Measurements from ENCODE around the gene GSK3B.

GSK3B gene

DNA sequence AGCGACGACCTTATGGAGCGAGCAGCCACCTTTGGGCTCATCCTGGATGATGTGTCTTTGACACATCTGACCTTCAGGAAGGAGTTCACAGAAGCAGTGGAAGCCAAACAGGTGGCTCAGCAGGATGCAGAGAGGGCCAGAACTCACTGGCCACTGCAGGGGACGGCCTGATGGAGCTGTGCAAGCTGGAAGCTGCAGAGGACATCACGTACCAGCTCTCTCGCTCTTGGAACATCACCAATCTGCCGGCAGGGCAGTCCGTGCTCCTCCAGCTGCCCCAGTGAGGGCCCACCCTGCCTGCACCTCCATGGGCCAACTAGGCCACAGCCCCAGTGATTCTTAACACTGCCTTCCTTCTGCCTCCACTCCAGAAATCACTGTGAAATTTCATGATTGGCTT is 302.0 kb downstream of the GSK3B start:
- DNase-seq (no peak), ATAC-seq (no peak)
- peaks cover 4% of the 10 kb centered on the region for H3K27me3 Mint-ChIP-seq
- peaks cover 2% of the 10 kb centered on the region for H3K36me3 Mint-ChIP-seq (ENCODE audit: low read depth)
- no peak overlapping the region for H3K27ac Mint-ChIP-seq
- H3K4me1 Mint-ChIP-seq = no peaks in the 10 kb centered on the region
- H3K4me3 Mint-ChIP-seq = no peak overlapping the region
- no peaks in the 10 kb centered on the region for H3K9me3 Mint-ChIP-seq

DNA sequence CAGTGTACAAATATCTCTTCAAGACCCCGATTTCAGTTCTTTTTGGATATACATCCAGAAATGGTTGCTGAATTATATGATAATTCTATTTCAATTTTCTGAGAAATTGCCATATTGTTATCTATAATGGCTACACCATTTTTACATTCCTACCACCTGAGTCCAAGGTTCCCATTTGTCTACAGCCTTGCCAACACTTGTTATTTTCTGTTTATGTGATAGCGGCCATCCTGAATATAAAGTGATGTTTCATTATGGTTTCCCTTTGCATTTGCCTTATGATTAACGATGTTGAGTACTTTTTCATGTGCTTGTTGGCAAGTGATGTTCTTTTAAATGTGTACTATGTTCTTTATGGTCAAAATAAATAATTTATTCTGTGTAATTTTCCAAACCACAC is 303.9 kb downstream of the GSK3B start:
- Mint-ChIP-seq H3K4me3 (no peak overlapping the region), H3K36me3 (ENCODE audit: low read depth) (peaks cover 2% of the 10 kb centered on the region), H3K4me1 (no peaks in the 10 kb centered on the region), H3K9me3 (no peaks in the 10 kb centered on the region), H3K27ac (no peak overlapping the region), H3K27me3 (no peaks in the 10 kb centered on the region)
- DNase-seq (no peak), ATAC-seq (no peak)

DNA sequence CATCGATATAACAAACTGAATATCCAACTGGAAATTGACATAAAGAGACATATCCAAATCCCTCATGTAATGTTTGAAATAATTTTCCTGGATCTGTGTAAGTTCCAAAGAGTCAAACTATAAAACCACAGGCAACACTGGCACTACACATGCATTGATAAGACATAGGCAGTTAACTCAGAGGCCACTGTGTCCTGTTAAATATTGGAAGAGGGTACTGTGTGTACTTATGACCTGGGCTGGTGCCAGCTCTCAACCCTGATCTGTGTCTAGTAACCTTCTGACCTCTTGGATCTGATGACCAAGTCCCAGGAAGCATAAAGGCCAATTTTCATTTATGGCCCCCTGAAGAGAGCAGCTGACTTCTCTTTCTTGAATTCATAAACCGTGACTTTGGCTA is 307.8 kb downstream of the GSK3B start:
- no peak overlapping the region for H3K27ac Mint-ChIP-seq
- H3K4me3 Mint-ChIP-seq = no peak overlapping the region
- no peak for ATAC-seq
- H3K36me3 Mint-ChIP-seq (ENCODE audit: low read depth) = peaks cover 2% of the 10 kb centered on the region
- no peaks in the 10 kb centered on the region for H3K27me3 Mint-ChIP-seq
- no peaks in the 10 kb centered on the region for H3K9me3 Mint-ChIP-seq
- DNase-seq = no peak
- no peaks in the 10 kb centered on the region for H3K4me1 Mint-ChIP-seq

DNA sequence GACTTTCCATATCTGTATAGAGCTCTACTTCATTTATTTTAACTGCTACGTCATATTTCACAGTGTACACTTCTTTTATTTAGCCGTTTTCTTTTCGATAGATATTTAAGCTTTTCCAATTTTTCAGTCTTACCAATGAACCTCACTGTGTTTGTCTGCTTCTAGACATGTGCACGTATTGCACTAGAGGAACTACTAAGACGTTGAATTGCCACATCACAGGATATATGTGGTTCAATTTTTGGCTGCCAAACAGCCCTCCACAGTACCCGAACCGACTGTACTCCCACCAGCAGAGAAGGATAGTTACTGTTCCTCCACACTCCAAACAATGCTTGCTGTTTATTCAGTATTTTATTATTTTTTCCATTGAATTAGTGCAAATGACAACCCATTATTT is 310.4 kb downstream of the GSK3B start:
- H3K27ac Mint-ChIP-seq = no peak overlapping the region

DNA sequence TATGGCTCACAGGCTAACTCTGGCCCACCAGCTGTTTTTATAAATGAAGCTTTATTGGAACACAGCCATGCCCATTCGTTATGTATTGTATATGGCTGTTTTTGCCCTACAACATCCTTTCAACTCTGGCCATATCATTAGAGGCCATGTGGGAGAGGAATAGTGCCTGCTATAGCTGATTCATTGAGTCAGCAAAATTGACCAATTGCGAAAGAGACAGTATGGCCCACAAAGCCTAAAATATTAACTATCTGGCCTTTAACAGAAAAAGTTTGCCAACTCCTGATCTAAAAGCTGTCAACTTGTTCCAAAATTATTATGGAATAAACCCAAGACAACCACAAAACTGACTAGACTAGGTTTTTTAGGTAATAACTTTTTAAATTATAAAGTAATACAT is 311.0 kb downstream of the GSK3B start:
- H3K36me3 Mint-ChIP-seq (ENCODE audit: low read depth) = no peaks in the 10 kb centered on the region
- ATAC-seq = no peak

More for the DNA sequence above, 310.4 kb downstream of the GSK3B start:
- H3K27me3 Mint-ChIP-seq = no peaks in the 10 kb centered on the region
- ATAC-seq (no peak), DNase-seq (no peak)
- no peaks in the 10 kb centered on the region for H3K36me3 Mint-ChIP-seq (ENCODE audit: low read depth)
- no peaks in the 10 kb centered on the region for H3K9me3 Mint-ChIP-seq
- H3K4me1 Mint-ChIP-seq = peaks cover 5% of the 10 kb centered on the region
- no peak overlapping the region for H3K4me3 Mint-ChIP-seq

DNA sequence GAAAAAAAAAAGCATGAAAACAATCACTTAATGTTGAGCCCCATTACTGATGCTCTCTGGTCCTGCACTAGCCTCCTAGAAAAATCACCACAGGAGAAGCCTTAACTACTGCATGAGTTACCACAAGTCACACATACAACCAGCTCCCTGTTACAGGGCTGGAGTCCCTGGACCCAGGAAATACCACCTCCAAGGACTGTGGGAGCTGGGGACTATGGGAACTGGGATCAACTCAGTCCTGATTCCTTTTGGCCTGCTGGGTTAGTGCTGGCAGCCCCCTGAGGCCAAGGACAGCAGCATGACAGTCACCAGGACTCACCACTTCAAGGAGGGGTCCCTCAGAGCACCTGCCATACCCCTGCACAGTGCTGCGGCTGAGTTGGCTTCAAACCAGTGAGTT is 311.8 kb downstream of the GSK3B start:
- Mint-ChIP-seq H3K27ac (no peak overlapping the region), H3K4me3 (no peak overlapping the region), H3K27me3 (no peaks in the 10 kb centered on the region), H3K9me3 (no peaks in the 10 kb centered on the region), H3K4me1 (peaks cover 5% of the 10 kb centered on the region), H3K36me3 (ENCODE audit: low read depth) (no peaks in the 10 kb centered on the region)
- no peak for ATAC-seq
- DNase-seq = no peak

More for the DNA sequence above, 311.0 kb downstream of the GSK3B start:
- H3K27ac Mint-ChIP-seq = no peak overlapping the region
- peaks cover 5% of the 10 kb centered on the region for H3K4me1 Mint-ChIP-seq
- H3K9me3 Mint-ChIP-seq = no peaks in the 10 kb centered on the region
- no peaks in the 10 kb centered on the region for H3K27me3 Mint-ChIP-seq
- no peak overlapping the region for H3K4me3 Mint-ChIP-seq
- no peak for DNase-seq

GRCh38 chr3:119781330-119782198 is 312.7 kb downstream of the GSK3B start, which contains the start of gene NR1I2:
Gene NR1I2, plus strand, starts transcription at chr3:119782101.
- H3K27ac Mint-ChIP-seq = no peak within 1 kb of the TSS
- no peaks in the 10 kb centered on the region for H3K27me3 Mint-ChIP-seq
- no peak for DNase-seq
- no peaks in the 10 kb centered on the region for H3K36me3 Mint-ChIP-seq (ENCODE audit: low read depth)
- no peak for ATAC-seq
- no peak within 1 kb of the TSS for H3K4me3 Mint-ChIP-seq
- peaks cover 5% of the 10 kb centered on the region for H3K4me1 Mint-ChIP-seq
- peaks cover 1% of the 10 kb centered on the region for H3K9me3 Mint-ChIP-seq

GRCh38 chr3:119779731-119780383 is 314.4 kb downstream of the GSK3B start:
- peaks cover 5% of the 10 kb centered on the region for H3K4me1 Mint-ChIP-seq
- H3K36me3 Mint-ChIP-seq (ENCODE audit: low read depth) = no peaks in the 10 kb centered on the region
- DNase-seq (no peak), ATAC-seq (no peak)
- peaks cover 9% of the 10 kb centered on the region for H3K9me3 Mint-ChIP-seq
- no peak overlapping the region for H3K27ac Mint-ChIP-seq
- H3K4me3 Mint-ChIP-seq = no peak overlapping the region
- H3K27me3 Mint-ChIP-seq = no peaks in the 10 kb centered on the region

GRCh38 chr3:119778811-119779210 is 315.4 kb downstream of the GSK3B start:
- H3K4me1 Mint-ChIP-seq = peaks cover 5% of the 10 kb centered on the region
- no peaks in the 10 kb centered on the region for H3K36me3 Mint-ChIP-seq (ENCODE audit: low read depth)
- H3K4me3 Mint-ChIP-seq = no peak overlapping the region
- H3K27ac Mint-ChIP-seq = no peak overlapping the region
- no peaks in the 10 kb centered on the region for H3K27me3 Mint-ChIP-seq
- ATAC-seq = no peak
- no peak for DNase-seq
- peaks cover 9% of the 10 kb centered on the region for H3K9me3 Mint-ChIP-seq

DNA sequence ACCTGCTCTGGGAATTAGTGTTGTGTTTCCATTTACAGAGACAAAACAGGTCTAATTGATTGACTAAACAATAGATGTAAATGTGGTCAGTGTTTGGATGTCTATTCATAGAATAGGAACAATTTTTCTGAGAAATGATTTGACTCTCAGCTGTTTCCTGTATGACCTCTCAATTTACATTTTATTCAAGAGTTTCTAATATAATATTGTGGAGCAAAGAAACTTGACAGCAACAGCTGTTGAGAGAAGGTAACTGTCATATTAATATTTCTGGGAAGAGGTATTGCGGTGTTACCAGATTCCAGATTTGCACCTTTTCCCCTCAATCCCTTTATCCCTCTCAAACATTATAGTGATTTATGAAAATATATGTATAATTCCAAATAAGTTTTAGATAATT is 316.1 kb downstream of the GSK3B start:
- H3K27me3 Mint-ChIP-seq = no peaks in the 10 kb centered on the region
- H3K4me3 Mint-ChIP-seq = no peak overlapping the region
- no peak for DNase-seq
- H3K27ac Mint-ChIP-seq = no peak overlapping the region
- no peaks in the 10 kb centered on the region for H3K36me3 Mint-ChIP-seq (ENCODE audit: low read depth)
- H3K9me3 Mint-ChIP-seq = peaks cover 9% of the 10 kb centered on the region
- peaks cover 5% of the 10 kb centered on the region for H3K4me1 Mint-ChIP-seq
- ATAC-seq = no peak

DNA sequence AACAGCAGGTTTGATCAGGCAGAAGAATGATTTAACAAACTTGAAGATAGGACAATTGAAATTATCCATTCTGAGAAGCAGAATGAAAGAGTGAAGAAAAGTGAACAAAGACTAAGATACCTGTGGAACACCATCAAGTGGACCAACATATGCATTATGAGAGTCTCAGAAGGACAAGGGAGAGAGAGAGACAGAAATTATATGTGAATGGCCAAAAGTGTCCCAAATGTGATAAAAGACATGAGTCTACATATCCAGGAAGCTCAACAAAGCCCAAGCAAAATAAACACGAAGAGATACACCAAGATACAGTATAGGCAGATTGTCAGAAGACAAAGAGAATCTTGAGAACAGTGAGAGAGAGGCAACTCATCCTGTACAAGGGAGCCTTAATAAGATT is 317.9 kb downstream of the GSK3B start:
- H3K4me1 Mint-ChIP-seq = peaks cover 5% of the 10 kb centered on the region
- DNase-seq (no peak), ATAC-seq (no peak)
- no peaks in the 10 kb centered on the region for H3K27me3 Mint-ChIP-seq
- H3K4me3 Mint-ChIP-seq = no peak overlapping the region
- H3K27ac Mint-ChIP-seq = no peak overlapping the region
- H3K36me3 Mint-ChIP-seq (ENCODE audit: low read depth) = no peaks in the 10 kb centered on the region
- H3K9me3 Mint-ChIP-seq = peaks cover 9% of the 10 kb centered on the region

GRCh38 chr3:119774444-119774843 is 319.8 kb downstream of the GSK3B start:
- Mint-ChIP-seq H3K4me3 (no peak overlapping the region), H3K36me3 (ENCODE audit: low read depth) (no peaks in the 10 kb centered on the region), H3K4me1 (no peaks in the 10 kb centered on the region), H3K27me3 (no peaks in the 10 kb centered on the region), H3K9me3 (peaks cover 9% of the 10 kb centered on the region), H3K27ac (no peak overlapping the region)
- DNase-seq = no peak
- no peak for ATAC-seq

All from activated naive CD8-positive, alpha-beta T cell treated with anti-CD3 and anti-CD28 coated beads, Interleukin-2, amount 50 U/mL, for 24 hours (primary cell).